Ishikawa (cell line): ENCODE results near the gene CERS6.

Experiments
- CEBPB ChIP-seq: IDR thresholded peaks from 2 replicates; pipeline ENCODE4 v1.6.1; 2012
- CREB1 ChIP-seq: IDR thresholded peaks from 2 replicates; pipeline ENCODE4 v1.6.1; 2012; ENCODE audit warnings: low read depth
- EP300 ChIP-seq: IDR thresholded peaks from 2 replicates; pipeline ENCODE4 v1.6.1; 2012; ENCODE audit warnings: borderline replicate concordance
- FOXM1 ChIP-seq: IDR thresholded peaks from 2 replicates; pipeline ENCODE4 v1.6.1; 2012; ENCODE audit warnings: low read depth, borderline replicate concordance
- NFIC ChIP-seq: IDR thresholded peaks from 2 replicates; pipeline ENCODE4 v1.6.1; 2012
- RAD21 ChIP-seq: IDR thresholded peaks from 2 replicates; pipeline ENCODE4 v1.6.1; 2012; ENCODE audit warnings: low read depth
- TAF1 ChIP-seq: IDR thresholded peaks from 2 replicates; pipeline ENCODE4 v1.6.1; 2012; ENCODE audit warnings: low read depth, mild to moderate bottlenecking
- TEAD4 ChIP-seq: IDR thresholded peaks from 2 replicates; pipeline ENCODE4 v1.6.1; 2012
- YY1 ChIP-seq: IDR thresholded peaks from 2 replicates; pipeline ENCODE4 v1.6.1; 2012; ENCODE audit warnings: low read depth
- ZBTB7A ChIP-seq: IDR thresholded peaks from 2 replicates; pipeline ENCODE4 v1.6.1; 2012; ENCODE audit warnings: low read depth
- TF ChIP-seq, protein P1 (sequence below): IDR thresholded peaks from 2 replicates; pipeline ENCODE4 v1.6.1; 2012; ENCODE audit warnings: low read depth, mild to moderate bottlenecking
- TF ChIP-seq, protein P2 (sequence below): IDR thresholded peaks from 2 replicates; pipeline ENCODE4 v1.6.1; 2012

- TF ChIP-seq FOXM1 (no peak), TEAD4 (no peak), YY1 (no peak), CEBPB (no peak), EP300 (no peak), CREB1 (no peak), RAD21 (no peak), TAF1 (no peak), ZBTB7A (no peak), NFIC (no peak)
- TF ChIP-seq, protein P1, sequence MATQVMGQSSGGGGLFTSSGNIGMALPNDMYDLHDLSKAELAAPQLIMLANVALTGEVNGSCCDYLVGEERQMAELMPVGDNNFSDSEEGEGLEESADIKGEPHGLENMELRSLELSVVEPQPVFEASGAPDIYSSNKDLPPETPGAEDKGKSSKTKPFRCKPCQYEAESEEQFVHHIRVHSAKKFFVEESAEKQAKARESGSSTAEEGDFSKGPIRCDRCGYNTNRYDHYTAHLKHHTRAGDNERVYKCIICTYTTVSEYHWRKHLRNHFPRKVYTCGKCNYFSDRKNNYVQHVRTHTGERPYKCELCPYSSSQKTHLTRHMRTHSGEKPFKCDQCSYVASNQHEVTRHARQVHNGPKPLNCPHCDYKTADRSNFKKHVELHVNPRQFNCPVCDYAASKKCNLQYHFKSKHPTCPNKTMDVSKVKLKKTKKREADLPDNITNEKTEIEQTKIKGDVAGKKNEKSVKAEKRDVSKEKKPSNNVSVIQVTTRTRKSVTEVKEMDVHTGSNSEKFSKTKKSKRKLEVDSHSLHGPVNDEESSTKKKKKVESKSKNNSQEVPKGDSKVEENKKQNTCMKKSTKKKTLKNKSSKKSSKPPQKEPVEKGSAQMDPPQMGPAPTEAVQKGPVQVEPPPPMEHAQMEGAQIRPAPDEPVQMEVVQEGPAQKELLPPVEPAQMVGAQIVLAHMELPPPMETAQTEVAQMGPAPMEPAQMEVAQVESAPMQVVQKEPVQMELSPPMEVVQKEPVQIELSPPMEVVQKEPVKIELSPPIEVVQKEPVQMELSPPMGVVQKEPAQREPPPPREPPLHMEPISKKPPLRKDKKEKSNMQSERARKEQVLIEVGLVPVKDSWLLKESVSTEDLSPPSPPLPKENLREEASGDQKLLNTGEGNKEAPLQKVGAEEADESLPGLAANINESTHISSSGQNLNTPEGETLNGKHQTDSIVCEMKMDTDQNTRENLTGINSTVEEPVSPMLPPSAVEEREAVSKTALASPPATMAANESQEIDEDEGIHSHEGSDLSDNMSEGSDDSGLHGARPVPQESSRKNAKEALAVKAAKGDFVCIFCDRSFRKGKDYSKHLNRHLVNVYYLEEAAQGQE = no peak
- TF ChIP-seq, protein P2, sequence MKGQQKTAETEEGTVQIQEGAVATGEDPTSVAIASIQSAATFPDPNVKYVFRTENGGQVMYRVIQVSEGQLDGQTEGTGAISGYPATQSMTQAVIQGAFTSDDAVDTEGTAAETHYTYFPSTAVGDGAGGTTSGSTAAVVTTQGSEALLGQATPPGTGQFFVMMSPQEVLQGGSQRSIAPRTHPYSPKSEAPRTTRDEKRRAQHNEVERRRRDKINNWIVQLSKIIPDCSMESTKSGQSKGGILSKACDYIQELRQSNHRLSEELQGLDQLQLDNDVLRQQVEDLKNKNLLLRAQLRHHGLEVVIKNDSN = no peak
Observed at GRCh38 chr2:168797286-168797655, 341.2 kb downstream of the CERS6 start.
